Adipose tissue (tissue), 3 donors: ENCODE measurements around the gene HTR4. TPM values are rescaled to one million over a fixed set of nuclear protein-coding genes. Genes with fewer than 3 reads are reported as not detected.
"Not testable (repeated sequence)": the region's sequence is repeated elsewhere in the genome, so short reads cannot be mapped to it uniquely, and the experiment has no call there.

Source experiments
- H3K27ac ChIP-seq: one replicate; pipeline ENCODE4 v1.5.1; 2013; ENCODE audit warnings: low read depth, low read length
- WGBS, 3 donors: extraction: QIAGEN DNeasy Blood & Tissue Kit; methylation state at CpG; one replicate each; pipeline ENCODE4 v1.1.7; 2013; 5-methylcytosine and 5-hydroxymethylcytosine counted together
- polyA plus RNA-seq, 3 donors: library from polyadenylated mRNA; stranded (reverse); fragments of 200-250 nt; gene quantifications; one replicate each; pipeline ENCODE4 v1.2.3, GENCODE V29; 2013
- donor health status: healthy with polysubstance abuse.
- donor health status: Bipolar disorder and iron deficiency.
- donor health status: healthy.

Gene HTR4
- polyA plus RNA-seq, 3 donors: not detected

DNA sequence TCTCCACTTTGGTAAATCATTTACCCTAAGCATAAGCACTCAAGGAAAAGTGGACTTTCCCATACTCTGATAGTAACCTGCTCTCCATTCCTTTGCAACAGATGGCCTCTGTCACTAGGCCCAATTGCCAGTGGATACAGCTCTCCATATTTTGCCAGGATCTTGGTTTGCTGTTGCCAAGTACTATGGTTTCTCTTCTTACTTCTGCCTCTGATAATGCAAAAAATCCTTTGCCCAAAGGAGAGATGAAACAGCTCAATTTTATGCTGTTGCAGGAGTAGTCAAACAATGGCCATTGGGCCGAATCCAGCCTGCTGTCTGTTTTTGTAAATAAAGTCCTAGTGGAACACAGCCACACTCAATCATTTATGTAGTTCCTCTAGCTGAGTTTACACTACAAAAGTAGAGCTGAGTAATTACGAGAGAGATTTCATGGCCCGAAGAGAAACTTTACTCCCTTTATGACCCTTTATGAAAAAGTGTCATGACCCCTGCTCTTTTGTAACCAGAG is 92.5 kb downstream of the HTR4 start:
- no peak overlapping the region for H3K27ac ChIP-seq

DNA sequence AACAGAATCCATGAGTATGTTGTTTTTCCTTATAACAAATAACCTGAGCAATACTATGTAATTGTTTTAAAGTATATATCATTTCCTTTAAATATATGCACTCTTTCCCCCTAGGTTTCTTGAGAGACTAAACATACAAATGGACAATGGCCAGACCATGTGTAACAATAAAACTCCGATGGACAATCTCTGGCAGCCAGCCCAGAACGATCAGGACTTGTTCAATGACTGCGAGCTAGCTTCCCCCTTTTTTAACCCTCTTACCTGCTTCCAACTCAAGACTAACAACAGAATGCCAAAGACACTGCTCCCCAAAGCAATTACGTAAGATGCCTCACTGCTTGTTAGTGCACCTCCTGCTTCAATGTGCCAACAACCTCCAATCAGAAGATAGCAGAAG is 94.9 kb downstream of the HTR4 start:
- 31 to 44% (median 31%) methylated on average over 4 of the region's 4 CpGs for WGBS, 3 donors
- H3K27ac ChIP-seq: no peak overlapping the region

More for the DNA sequence above, 92.5 kb downstream of the HTR4 start:
- WGBS, 3 donors: 9 to 49% (median 40%) methylated on average over 3 of the region's 3 CpGs

DNA sequence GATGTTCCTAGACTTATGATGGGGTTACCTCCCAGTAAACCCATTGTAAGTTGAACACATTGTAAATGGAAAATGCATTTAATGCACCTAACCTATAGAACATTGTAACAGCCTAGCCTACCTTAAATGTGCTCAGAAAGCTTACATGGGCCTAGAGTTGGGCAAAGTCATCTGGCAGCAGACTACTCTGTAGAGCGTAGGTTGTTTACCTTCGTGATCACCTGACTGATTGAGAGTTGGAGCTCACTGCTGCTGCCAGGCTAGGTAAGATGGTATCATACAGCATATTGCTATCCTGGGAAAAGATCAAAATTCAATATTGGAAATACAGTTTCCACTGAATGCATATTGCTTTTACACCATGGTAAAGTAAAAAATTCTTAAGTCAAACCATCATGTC is 95.4 kb downstream of the HTR4 start:
- no peak overlapping the region for H3K27ac ChIP-seq
- WGBS, 3 donors: 28 to 88% (median 74%) methylated on average over 2 of the region's 2 CpGs

DNA sequence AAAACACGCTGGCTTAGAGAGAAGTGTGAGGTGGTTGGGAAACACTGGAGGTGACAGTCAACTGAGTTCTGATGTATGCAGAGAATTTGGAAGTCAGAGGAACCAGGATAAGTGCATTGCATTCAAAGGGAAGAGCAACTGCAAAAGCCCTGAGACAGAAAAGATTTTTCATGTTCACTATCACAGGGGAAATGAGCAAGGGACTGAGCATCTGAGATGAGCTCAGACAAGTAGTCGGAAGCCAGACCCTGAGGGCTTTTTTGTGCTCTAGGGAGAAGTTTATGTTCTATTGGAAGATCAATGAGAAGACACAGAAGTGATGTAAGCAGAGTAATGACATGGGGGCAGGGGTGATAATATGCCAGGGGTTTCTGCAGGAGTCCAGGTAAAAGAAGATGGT is 97.5 kb downstream of the HTR4 start:
- WGBS, 3 donors: 65 to 87% (median 73%) methylated on average over 2 of the region's 2 CpGs
- no peak overlapping the region for H3K27ac ChIP-seq

DNA sequence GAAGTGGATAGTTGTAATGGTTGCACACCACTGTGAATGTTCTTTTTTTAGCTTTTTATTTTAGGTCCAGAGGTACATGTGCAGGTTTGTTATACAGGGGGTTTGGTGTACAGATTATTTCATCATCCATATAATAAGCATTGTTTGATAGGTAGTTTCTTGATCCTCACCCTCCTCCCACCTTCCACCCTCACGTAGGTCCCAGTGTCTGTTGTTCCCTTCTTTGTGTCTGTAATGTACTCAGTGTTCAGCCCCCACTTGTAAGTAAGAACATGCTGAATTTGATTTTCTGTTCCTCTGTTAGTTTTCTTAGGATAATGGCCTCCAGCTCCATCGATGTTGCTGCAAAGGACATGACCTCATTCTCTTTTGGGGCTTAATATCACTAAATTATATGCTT is 99.7 kb downstream of the HTR4 start:
- H3K27ac ChIP-seq: no peak overlapping the region
- 79 to 89% (median 84%) methylated on average over 2 of the region's 2 CpGs for WGBS, 3 donors

DNA sequence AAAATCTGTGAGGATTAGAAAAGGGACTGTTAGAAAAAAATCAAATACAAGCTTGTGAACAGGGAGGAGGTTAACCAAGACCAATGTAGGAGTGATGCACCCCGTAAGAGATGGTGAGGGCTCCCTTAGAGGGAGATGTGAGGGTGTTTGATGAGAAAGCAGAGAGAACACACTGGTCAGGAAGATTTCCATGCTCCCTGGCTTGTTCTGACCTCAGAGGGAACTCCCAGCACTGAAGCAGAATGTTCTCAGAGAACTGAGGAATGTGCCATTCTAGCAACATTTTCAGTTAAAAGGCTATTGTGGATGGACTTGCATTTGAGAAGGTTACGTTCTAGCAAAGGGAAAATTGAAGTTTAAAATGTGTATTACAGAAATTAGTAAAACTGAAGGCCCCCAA is 110.6 kb downstream of the HTR4 start:
- H3K27ac ChIP-seq: no peak overlapping the region
- WGBS, 3 donors: 73 to 100% (median 78%) methylated on average over 2 of the region's 2 CpGs

DNA sequence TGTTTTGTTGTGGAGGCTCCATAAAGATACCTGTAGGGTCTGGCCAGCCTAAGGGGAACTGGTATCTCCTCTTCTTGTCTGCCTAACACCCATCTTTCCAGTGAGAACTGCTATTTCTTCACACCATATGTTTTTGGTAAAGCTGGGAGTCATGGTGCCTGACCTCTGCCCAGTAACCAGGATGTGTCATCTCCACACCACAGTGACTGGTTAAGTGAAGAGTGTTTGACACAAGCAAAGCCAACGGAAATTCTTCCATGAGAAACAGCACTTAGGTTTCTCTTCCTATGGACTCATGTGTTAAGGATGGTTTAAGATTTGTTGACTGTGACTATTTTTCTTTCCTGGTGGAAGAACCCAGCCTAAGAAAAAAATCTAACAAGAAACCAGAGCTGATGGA is 111.5 kb downstream of the HTR4 start:
- WGBS, 3 donors: 67 to 82% (median 78%) methylated on average over 1 of the region's 1 CpG
- no peak overlapping the region for H3K27ac ChIP-seq

DNA sequence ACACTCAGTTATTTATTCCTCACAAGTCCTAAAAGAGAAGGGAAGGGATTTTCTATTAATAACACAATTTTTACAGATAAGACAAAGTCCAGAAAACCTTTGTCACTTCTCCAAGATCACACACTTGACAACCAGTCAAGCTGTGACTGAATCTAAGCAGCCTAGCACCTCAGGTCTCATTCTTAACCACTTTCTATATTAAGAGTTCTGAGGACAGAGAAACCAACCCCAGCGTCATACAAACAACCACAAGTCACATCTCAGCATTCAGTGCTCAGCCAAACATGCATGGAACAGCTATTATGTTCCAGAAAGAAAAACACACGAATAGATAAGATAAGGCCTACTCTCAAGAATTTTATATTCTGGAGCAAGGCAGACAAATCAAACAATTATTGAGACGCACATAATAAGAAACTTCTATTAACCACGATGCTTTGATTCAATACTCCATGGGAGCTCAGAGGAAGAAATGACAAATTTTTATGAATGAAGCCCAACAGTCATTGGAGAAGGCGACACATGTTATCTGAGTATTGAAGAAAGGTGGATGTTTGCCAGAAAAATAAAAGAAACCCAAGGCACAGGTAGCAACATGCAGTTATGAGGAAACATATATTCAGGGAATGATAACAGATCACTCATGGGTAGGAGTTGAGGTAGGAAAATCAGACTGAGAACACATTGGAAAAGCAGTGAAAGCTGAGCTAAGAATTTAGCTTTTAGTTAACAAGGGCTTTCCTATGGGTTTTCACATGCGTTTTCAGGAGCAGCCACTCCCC is 113.1 kb downstream of the HTR4 start:
- no peak overlapping the region for H3K27ac ChIP-seq
- WGBS, 3 donors: 57 to 85% (median 80%) methylated on average over 6 of the region's 6 CpGs

DNA sequence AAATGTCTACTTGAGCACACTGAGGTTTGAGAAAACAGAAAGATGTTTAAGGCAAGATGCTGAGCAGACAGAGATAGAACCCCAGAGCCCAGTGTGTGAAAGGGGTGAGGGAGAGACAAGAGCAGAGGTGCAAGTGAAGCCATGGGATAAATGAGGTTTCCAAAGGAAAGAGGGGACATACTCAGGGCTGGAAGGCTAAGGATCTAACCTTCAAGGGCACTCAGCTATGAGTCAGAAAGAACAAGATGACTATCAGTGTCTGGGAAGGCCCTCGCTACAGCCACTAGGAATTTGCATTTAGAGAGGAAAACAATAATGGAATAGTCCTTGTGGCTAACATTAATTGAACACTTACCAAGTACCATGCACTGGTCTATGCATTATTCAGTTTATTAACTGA is 113.7 kb downstream of the HTR4 start:
- WGBS, 3 donors: 89 to 93% (median 92%) methylated on average over 1 of the region's 1 CpG
- H3K27ac ChIP-seq: no peak overlapping the region

DNA sequence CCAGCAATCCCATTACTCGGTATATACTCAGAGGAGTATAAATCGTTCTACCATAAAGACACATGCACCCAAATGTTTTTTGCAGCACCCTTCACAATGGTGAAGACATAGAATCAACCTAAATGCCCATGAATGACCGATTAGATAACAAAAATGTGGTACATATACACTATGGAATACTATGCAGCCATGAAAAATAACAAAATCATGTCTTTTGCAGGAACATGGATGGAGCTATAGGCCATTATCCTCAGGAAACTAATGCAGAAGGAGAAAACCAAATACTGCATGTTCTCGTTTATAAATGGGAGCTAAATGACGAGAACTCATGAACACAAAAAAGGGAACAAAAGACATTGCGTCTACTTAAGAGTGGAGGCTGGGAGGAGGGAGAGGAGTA is 114.5 kb downstream of the HTR4 start:
- WGBS, 3 donors: 79 to 92% (median 88%) methylated on average over 6 of the region's 6 CpGs
- no peak overlapping the region for H3K27ac ChIP-seq

DNA sequence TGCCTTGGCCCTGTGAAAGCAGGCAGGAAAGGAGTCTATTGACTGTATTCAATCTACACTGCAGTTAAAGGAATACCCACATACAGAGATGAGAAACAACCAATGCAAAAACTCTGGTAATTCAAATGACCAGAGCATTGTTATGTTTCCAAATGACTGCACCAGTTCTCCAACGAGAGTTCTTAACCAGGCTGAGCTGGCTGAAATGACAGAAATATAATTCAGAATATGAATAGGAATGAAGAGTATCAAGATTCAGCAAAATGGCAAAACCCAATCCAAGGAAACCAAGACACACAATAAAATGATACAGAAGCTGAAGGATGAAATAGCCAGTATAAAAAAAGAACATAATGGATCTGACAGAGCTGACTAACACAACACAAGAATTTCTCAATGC is 119.1 kb downstream of the HTR4 start:
- 68 to 74% (median 73%) methylated on average over 1 of the region's 1 CpG for WGBS, 3 donors

DNA sequence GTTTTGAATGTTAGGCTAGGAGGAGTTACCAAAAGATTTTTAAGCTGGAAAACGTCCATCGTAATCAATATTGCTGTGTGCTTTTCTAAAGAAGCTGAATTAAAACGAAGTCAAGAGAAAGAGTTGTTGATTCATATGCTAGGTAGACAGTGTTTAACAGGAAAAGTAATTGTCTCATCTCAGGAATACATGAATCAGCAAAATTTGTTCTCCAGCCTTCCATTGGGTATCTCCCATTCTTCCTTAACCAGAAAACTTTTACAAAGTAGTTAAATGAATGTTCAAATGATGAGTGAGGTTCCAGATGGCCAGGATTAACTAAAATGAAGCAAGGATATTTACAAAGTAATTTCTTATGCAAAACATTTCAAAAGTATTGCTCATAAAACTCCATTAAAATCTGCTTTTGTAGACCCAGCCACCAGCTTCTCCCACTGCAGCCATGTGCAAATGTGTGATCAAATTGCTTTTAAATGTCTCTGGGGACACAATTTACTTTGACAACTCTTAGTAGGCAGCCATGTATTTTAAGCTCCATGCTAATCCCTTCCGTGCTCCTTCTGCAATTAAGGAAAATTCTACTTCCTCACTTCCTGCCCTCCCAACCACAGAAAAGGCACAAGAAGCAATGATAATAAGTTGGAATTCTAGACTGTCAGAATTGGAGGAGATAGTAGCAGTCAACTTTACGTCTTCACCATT is 121.2 kb downstream of the HTR4 start:
- WGBS, 3 donors: 67 to 76% (median 72%) methylated on average over 5 of the region's 5 CpGs
- no peak overlapping the region for H3K27ac ChIP-seq

More for the DNA sequence above, 119.1 kb downstream of the HTR4 start:
- no peak overlapping the region for H3K27ac ChIP-seq

DNA sequence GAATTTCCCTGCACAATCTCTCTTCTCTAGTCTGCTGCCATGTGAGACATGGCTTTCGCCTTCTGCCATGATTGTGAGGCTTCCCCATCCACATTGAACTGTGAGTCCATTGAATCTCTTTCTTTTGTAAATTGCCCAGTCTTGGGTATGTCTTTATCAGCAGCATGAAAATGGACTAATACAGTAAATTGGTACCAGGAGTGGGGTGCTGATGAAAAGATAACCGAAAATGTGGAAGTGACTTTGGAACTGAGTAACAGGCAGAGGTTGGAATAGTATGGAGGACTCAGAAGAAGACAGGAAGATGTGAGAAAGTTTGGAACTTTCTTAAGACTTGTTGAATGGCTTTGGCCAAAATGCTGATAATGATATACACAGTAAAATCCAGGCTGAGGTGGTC is 124.9 kb downstream of the HTR4 start:
- not testable (repeated sequence) for H3K27ac ChIP-seq
- 90 to 97% (median 92%) methylated on average over 2 of the region's 2 CpGs for WGBS, 3 donors

DNA sequence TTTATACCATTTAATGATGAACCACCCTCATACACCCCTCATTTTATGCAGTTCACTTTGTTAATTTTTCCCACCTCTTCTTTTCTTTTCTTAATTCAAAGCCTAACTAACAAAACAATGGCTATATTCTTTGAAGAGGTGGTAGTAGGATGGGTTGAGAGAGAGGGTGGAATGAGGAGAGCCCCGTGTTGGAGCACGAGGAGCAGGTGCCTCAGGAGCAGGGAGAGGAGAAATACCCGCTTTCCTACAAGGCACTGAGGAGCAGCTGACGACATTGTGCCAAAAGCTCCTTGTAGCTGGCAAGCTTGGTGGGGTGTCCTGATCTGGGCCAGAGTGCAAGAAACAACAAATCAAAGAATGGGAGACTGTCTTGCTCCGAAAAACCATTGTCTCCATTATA is 129.6 kb downstream of the HTR4 start:
- 78 to 84% (median 81%) methylated on average over 5 of the region's 5 CpGs for WGBS, 3 donors
- H3K27ac ChIP-seq: no peak overlapping the region

DNA sequence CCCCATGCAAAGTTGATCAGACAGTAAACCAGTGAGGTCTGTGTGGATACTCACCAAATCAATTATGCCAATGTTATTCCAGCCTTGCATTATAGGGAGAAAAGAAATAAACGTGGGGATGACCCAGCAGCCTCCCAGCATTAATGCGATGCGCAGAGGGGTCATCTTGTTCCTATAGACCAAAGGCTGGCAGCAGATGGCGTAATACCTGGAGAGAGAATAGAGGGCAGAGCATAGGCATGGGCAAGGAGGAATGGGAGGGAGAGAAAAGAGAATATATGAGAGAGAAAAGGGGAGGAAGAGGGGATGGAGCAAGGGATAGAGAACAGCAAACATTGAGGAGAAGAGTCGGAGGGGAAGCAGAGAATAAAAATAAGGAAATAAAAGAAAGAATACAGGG is 131.2 kb downstream of the HTR4 start:
- H3K27ac ChIP-seq: no peak overlapping the region
- WGBS, 3 donors: 67 to 71% (median 71%) methylated on average over 5 of the region's 5 CpGs

DNA sequence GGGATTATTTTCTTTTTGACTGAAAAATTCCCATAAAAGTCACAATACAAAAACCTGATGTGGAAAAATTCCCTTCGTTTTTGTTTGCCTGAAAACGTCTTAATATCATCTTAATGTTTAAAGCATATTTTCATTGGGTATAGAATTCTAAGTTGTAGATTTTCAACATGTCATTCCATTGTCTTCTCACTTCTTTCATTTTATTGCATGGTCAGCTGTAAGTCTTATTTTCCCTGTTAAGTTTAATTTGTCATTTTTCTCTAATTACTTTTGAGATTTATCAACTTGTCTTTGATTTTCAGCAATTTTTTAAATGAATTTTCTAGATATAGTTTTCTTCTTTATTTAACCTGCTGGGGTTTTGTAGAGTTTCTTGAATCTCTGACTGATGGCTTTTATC is 138.9 kb downstream of the HTR4 start:
- no peak overlapping the region for H3K27ac ChIP-seq
- WGBS, 3 donors: 63 to 87% (median 75%) methylated on average over 2 of the region's 2 CpGs

DNA sequence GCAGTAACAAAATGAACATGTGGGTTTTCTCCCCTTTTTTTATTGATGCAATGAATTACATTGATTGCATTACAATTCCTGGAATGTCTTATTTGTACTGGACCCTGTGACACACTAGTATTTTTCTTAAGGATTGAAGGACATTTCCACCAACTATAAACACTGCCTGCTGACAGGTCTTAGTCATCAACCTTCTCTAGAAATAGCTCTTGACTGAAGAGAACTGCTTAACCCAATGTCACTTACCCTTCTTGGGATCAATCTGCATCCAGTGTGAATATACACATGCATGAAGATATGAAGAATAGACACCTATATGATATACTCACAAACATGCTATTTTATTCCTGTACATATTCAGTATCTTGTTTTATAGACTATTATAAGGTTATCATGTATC is 140.0 kb downstream of the HTR4 start:
- no peak overlapping the region for H3K27ac ChIP-seq

DNA sequence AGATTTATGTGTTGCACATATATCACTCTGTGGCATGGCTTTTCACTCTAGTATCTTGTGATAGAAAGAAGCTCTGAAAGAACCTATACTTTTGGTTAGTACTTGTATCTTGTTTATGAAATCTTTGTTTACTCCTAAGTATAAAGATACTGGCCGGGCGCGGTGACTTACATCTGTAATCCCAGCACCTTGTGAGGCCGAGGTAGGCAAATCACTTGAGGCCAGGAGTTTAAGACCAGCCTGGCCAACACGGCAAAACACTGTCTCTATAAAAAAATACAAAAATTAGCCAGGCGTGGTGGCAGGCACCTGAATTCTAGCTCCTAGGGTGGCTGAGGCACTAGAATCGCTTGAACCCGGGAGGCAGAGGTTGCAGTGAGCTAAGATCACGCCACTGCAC is 141.8 kb downstream of the HTR4 start:
- no peak overlapping the region for H3K27ac ChIP-seq
- 83 to 90% (median 86%) methylated on average over 9 of the region's 9 CpGs for WGBS, 3 donors

DNA sequence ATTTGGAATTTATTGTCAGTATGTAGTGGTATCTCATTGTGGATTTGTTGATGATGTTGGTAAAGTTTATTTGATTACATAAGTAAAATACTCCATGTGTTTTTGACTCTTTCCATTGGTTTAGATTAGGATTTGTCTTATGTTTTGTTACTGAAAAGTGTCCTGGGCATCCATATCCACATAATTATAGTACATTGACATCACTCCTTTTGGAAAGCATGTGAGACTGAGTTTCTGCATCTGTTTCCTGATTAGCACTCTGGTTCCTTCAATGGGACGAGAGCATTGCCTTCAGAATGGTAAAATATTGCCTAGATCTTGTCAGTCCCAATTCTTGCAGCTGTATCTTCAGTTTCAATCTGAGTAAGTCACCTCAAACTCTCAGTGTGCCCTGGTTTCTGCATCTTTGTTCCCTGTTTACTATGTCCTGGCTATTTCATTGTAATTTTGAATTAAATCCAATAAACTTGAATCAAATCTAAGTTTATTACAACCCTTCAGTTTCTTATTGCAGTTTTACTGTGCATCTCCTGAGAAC is 142.4 kb downstream of the HTR4 start:
- no peak overlapping the region for H3K27ac ChIP-seq
- WGBS, 3 donors: 23 to 44% (median 26%) methylated on average over 1 of the region's 1 CpG

DNA sequence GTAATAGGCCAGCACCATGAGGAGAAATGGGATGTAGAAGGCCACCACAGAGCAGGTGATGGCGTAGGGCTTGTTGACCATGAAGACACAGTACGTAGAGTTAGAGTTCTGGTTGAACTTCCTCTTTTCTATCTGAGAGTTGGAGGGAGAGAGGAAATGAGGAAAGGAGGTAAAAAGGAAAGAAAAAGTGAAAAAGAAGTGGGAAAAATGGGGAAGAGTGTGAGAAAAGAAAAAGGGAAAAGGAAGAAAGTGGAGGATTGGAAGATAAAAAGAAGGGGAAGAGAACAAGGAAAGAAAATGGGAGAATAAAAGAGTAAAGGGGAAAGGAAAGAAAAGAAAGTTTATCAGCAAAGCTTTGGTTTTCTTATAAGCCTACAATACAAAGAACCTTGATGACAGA is 144.4 kb downstream of the HTR4 start:
- 57 to 94% (median 67%) methylated on average over 2 of the region's 2 CpGs for WGBS, 3 donors
- no peak overlapping the region for H3K27ac ChIP-seq
